Ascending aorta (tissue), 2 donors: Measurements from ENCODE around the gene TAOK1. TPM values are rescaled to one million over a fixed set of nuclear protein-coding genes. Genes with fewer than 3 reads are reported as not detected.
A peak's percentile ranks its signal among the peaks of the same experiment; 100 is the strongest.

ENCODE experiments used
- DNase-seq, 2 donors: peaks; one replicate each; pipeline ENCODE4 v3.0.0-alpha.2; 2019; ENCODE audit warnings: low spot score in 2 of 2
- H3K27ac ChIP-seq, 2 donors: fragments of 200-600 bp; sonication (generic); one replicate each; pipeline ENCODE4 v1.5.1; 2016 to 2017; ENCODE audit warnings: mild to moderate bottlenecking in 1 of 2
- H3K27me3 ChIP-seq: fragments of 200-600 bp; sonication (generic); one replicate; pipeline ENCODE4 v1.5.1; 2017
- H3K36me3 ChIP-seq, 2 donors: fragments of 200-600 bp; sonication (generic); one replicate each; pipeline ENCODE4 v1.5.1; 2016
- H3K4me1 ChIP-seq, 2 donors: fragments of 200-600 bp; sonication (generic); one replicate each; pipeline ENCODE4 v1.5.1; 2016 to 2017; ENCODE audit warnings: mild to moderate bottlenecking in 1 of 2
- H3K4me3 ChIP-seq, 2 donors: fragments of 200-600 bp; sonication (generic); one replicate each; pipeline ENCODE4 v1.5.1; 2016 to 2017; ENCODE audit warnings: mild to moderate bottlenecking in 1 of 2
- H3K9me3 ChIP-seq, 2 donors: fragments of 200-600 bp; sonication (generic); one replicate each; pipeline ENCODE4 v1.5.1; 2016
- CTCF ChIP-seq, 3 experiments: fragments of 200-600 bp in 2 of 3; fragments of 450-650 bp in 1 of 3; sonication (generic) in 2 of 3; IDR thresholded peaks; one replicate each; pipeline ENCODE4 v1.5.1; 2016 to 2019; ENCODE audit warnings: antibody characterized with exemption in 3 of 3, mild to moderate bottlenecking in 1 of 3, moderate library complexity in 1 of 3
- intact Hi-C: fragments of 100-400 bp; cut with DNase I; formaldehyde crosslinking; loops from one replicate; pipeline ENCODE4 v1.15.1; 2023
- total RNA-seq: library from RNA; depleted of rRNA; stranded (reverse); fragments of >200 nt; gene quantifications from one replicate; pipeline ENCODE4 v1.1.0, GENCODE V29; 2016

The TAOK1 gene
- total RNA-seq, 1 donor from 2014 or later = 20.8 TPM

GRCh38 chr17:29572691-29573557 lies 182.8 kb downstream of the TAOK1 start:
- intact Hi-C loops = no loop called here
- Histone ChIP-seq H3K4me3 (peak overlapping the region; percentile 43 to 61), H3K27me3 (no peaks in the 10 kb centered on the region), H3K36me3 (peaks cover 33 to 41% of the 10 kb centered on the region in 2 donors), H3K9me3 (no peaks in the 10 kb centered on the region), H3K27ac (peak overlapping the region; percentile 54), H3K4me1 (peaks cover 13 to 24% of the 10 kb centered on the region in 2 donors)
- TF ChIP-seq CTCF (IDR thresholded peaks at IDR 0.05) = peak; percentile 75 to 80 (median 76)
- peak in 1 of 2 donors; percentile 81 for DNase-seq

- intact Hi-C loops = no loop called here
- no peak for TF ChIP-seq CTCF (IDR thresholded peaks at IDR 0.05)
- Histone ChIP-seq H3K27ac (no peak overlapping the region), H3K4me3 (no peak overlapping the region), H3K36me3 (peaks cover 33 to 44% of the 10 kb centered on the region in 2 donors), H3K27me3 (no peaks in the 10 kb centered on the region), H3K4me1 (peaks cover 14 to 24% of the 10 kb centered on the region in 2 donors), H3K9me3 (no peaks in the 10 kb centered on the region)
- peak in 1 of 2 donors; percentile 61 for DNase-seq
Observed at GRCh38 chr17:29573558-29573869, 183.4 kb downstream of the TAOK1 start.

- Histone ChIP-seq H3K4me3 (no peak overlapping the region), H3K36me3 (peaks cover 33 to 44% of the 10 kb centered on the region in 2 donors), H3K9me3 (no peaks in the 10 kb centered on the region), H3K27me3 (no peaks in the 10 kb centered on the region), H3K4me1 (peaks cover 13 to 24% of the 10 kb centered on the region in 2 donors), H3K27ac (no peak overlapping the region)
- peak in 1 of 2 donors; percentile 56 for DNase-seq
- intact Hi-C loops = no loop called here
- TF ChIP-seq CTCF (IDR thresholded peaks at IDR 0.05) = no peak
Observed at GRCh38 chr17:29573871-29574731, 183.9 kb downstream of the TAOK1 start.

DNA sequence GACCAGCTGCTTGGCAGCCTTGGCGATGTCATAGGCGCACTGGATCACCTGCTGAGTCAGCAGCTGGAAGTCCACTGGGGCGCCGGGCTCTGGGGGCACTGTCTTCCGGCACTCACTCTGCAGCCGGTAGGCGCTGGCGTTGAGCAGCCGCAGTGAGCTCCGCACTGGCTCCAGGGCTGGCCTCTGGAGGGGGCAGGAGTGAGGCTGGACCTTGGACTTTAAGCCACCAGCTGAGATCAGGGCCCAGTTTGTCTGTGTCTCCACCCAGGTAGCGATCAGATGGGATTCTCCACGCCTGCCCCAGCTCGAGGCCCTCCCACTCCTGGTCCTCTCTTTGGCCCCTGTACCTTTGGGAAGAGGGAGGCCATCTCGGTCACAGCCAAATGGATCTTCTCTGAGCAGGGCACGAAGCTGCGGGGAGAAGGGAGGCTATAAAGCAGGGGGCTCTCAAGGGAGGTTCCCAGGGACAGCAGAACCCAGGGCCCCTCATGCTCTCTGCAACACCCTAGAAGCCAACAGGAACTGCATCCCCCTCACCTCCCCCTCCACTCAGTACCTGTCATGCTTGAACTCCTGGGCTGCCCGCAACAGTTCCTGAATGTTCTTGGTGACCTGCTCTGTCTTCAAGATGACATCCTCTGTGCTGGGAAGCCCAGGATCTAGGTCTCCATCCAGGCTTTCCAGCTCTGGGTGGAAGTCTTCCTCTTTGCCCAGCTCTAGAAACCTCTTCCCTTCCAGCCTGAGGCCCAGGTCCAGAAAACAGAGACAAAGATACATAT lies 184.8 kb downstream of the TAOK1 start:
- TF ChIP-seq CTCF (IDR thresholded peaks at IDR 0.05) = no peak
- Histone ChIP-seq H3K27me3 (no peaks in the 10 kb centered on the region), H3K4me1 (peaks cover 11 to 17% of the 10 kb centered on the region in 2 donors), H3K4me3 (no peak overlapping the region), H3K27ac (no peak overlapping the region), H3K36me3 (peaks cover 35 to 52% of the 10 kb centered on the region in 2 donors), H3K9me3 (no peaks in the 10 kb centered on the region)
- intact Hi-C loops = no loop called here
- peak in 1 of 2 donors; percentile 59 for DNase-seq

DNA sequence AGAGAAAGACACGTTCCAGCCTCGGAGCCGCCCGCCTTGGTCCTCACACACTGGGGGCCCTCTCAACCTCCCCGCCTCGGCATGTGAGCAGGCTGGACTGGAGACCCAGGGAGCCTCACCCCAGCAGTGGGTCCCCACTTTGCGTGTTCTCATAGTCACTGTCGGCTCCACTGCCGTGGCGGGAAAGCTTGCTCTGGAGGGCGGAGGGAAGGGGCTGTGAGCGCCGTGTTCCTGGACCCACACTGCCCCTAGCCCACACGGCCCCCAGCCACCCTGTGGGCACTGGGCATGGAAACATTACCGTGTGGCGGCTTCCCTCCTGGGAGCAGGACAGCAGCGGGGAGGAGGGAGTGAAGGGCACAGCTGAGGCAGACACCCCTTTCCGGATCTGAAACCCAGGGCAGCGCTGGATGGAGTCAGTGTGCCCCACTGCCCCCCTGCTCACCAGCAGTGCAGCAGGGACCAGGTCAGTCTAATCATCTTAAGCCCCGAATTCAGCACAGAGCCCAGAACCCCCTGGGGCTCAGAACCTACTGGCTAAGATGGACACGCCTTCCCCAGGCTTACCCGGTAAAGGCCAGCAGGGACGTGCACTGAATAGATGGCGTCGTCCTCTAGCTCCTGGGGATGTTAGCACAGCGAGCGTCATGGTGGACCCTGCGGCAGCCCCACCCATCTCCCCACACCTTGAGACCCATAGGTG lies 185.5 kb downstream of the TAOK1 start:
- Histone ChIP-seq H3K36me3 (peaks cover 35 to 53% of the 10 kb centered on the region in 2 donors), H3K4me1 (peaks cover 11 to 17% of the 10 kb centered on the region in 2 donors)
- intact Hi-C loops = no loop called here

More for the DNA sequence above, 185.5 kb downstream of the TAOK1 start:
- DNase-seq = peak in 1 of 2 donors; percentile 58
- H3K4me3 ChIP-seq = no peak overlapping the region
- no peaks in the 10 kb centered on the region for H3K27me3 ChIP-seq
- no peak overlapping the region for H3K27ac ChIP-seq
- TF ChIP-seq CTCF (IDR thresholded peaks at IDR 0.05) = no peak
- H3K9me3 ChIP-seq = no peaks in the 10 kb centered on the region
